Suprapubic skin (tissue), 4 donors: ENCODE results near the gene AEBP1. TPM values are rescaled to one million over a fixed set of nuclear protein-coding genes. Genes with fewer than 3 reads are reported as not detected.
A peak's percentile ranks its signal among the peaks of the same experiment; 100 is the strongest.

Experiments
- DNase-seq, 2 donors: peaks; one replicate each; pipeline ENCODE4 v3.0.0-alpha.2; 2019; ENCODE audit warnings: low spot score in 2 of 2
- H3K27ac ChIP-seq: fragments of 200-600 bp; sonication (generic); one replicate; pipeline ENCODE4 v1.5.1; 2019
- H3K27me3 ChIP-seq: fragments of 200-600 bp; sonication (generic); one replicate; pipeline ENCODE4 v1.5.1; 2019
- H3K36me3 ChIP-seq: fragments of 200-600 bp; sonication (generic); one replicate; pipeline ENCODE4 v1.5.1; 2019
- H3K4me1 ChIP-seq: fragments of 200-600 bp; sonication (generic); one replicate; pipeline ENCODE4 v1.5.1; 2019
- H3K4me3 ChIP-seq: fragments of 200-600 bp; sonication (generic); one replicate; pipeline ENCODE4 v1.5.1; 2019; ENCODE audit warnings: mild to moderate bottlenecking
- H3K9me3 ChIP-seq: fragments of 200-600 bp; sonication (generic); one replicate; pipeline ENCODE4 v1.5.1; 2019
- EP300 ChIP-seq: sonication (generic); formaldehyde crosslinking; IDR thresholded peaks from one replicate; pipeline ENCODE4 v1.6.1; 2017; ENCODE audit warnings: antibody characterized with exemption
- POLR2A ChIP-seq, 2 donors: fragments of 450-650 bp; IDR thresholded peaks; one replicate each; pipeline ENCODE4 v1.6.1; 2017; ENCODE audit warnings: antibody characterized with exemption in 2 of 2, mild to moderate bottlenecking in 2 of 2, moderate library complexity in 2 of 2
- POLR2AphosphoS5 ChIP-seq, 3 donors: sonication (generic); formaldehyde crosslinking; IDR thresholded peaks; one replicate each; pipeline ENCODE4 v1.6.1; 2017; ENCODE audit warnings: antibody characterized with exemption in 3 of 3
- WGBS: methylation state at CpG from one replicate; pipeline ENCODE4 v1.1.5; 2018; 5-methylcytosine and 5-hydroxymethylcytosine counted together
- total RNA-seq, 4 donors: library from RNA; depleted of rRNA; stranded (reverse); fragments of >200 nt; gene quantifications; one replicate each; pipeline ENCODE4 v1.1.0, GENCODE V29; 2016
- TF ChIP-seq, protein P1 (sequence below), 2 donors: fragments of 200-600 bp in 1 of 2; fragments of 450-650 bp in 1 of 2; sonication (generic) in 1 of 2; IDR thresholded peaks; one replicate each; pipeline ENCODE4 v1.5.1; 2016 to 2019; ENCODE audit warnings: antibody characterized with exemption in 2 of 2, mild to moderate bottlenecking in 1 of 2, moderate library complexity in 1 of 2

AEBP1 gene
- total RNA-seq, 4 donors from 2014 or later: 24.3 to 74.0 (median 43.3) TPM

GRCh38 chr7:44086627-44087026 is 17.5 kb upstream of the AEBP1 start:
- H3K27ac ChIP-seq: no peak overlapping the region

GRCh38 chr7:44087911-44088838 is 16.0 kb upstream of the AEBP1 start:
- Histone ChIP-seq H3K9me3 (no peaks in the 10 kb centered on the region), H3K27ac (peak overlapping the region; percentile 86), H3K36me3 (no peaks in the 10 kb centered on the region), H3K4me1 (peaks cover 23% of the 10 kb centered on the region), H3K27me3 (no peaks in the 10 kb centered on the region), H3K4me3 (no peak overlapping the region)
- TF ChIP-seq POLR2A (IDR thresholded peaks at IDR 0.05) (no peak), POLR2AphosphoS5 (IDR thresholded peaks at IDR 0.05) (no peak), EP300 (no peak)
- TF ChIP-seq, protein P1, sequence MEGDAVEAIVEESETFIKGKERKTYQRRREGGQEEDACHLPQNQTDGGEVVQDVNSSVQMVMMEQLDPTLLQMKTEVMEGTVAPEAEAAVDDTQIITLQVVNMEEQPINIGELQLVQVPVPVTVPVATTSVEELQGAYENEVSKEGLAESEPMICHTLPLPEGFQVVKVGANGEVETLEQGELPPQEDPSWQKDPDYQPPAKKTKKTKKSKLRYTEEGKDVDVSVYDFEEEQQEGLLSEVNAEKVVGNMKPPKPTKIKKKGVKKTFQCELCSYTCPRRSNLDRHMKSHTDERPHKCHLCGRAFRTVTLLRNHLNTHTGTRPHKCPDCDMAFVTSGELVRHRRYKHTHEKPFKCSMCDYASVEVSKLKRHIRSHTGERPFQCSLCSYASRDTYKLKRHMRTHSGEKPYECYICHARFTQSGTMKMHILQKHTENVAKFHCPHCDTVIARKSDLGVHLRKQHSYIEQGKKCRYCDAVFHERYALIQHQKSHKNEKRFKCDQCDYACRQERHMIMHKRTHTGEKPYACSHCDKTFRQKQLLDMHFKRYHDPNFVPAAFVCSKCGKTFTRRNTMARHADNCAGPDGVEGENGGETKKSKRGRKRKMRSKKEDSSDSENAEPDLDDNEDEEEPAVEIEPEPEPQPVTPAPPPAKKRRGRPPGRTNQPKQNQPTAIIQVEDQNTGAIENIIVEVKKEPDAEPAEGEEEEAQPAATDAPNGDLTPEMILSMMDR (IDR thresholded peaks at IDR 0.05): no peak
- 62% methylated on average over 19 of the region's 20 CpGs for WGBS
- DNase-seq: peak in 1 of 2 donors; percentile 84

More at GRCh38 chr7:44086627-44087026, 17.5 kb upstream of the AEBP1 start:
- H3K4me1 ChIP-seq: peaks cover 25% of the 10 kb centered on the region
- H3K9me3 ChIP-seq: no peaks in the 10 kb centered on the region
- no peaks in the 10 kb centered on the region for H3K36me3 ChIP-seq
- no peak for DNase-seq
- WGBS: 98% methylated on average over 3 of the region's 3 CpGs
- H3K27me3 ChIP-seq: no peaks in the 10 kb centered on the region
- TF ChIP-seq POLR2AphosphoS5 (IDR thresholded peaks at IDR 0.05) (no peak), EP300 (no peak), POLR2A (IDR thresholded peaks at IDR 0.05) (no peak)
- TF ChIP-seq, protein P1 (IDR thresholded peaks at IDR 0.05): no peak
- H3K4me3 ChIP-seq: no peak overlapping the region

DNA sequence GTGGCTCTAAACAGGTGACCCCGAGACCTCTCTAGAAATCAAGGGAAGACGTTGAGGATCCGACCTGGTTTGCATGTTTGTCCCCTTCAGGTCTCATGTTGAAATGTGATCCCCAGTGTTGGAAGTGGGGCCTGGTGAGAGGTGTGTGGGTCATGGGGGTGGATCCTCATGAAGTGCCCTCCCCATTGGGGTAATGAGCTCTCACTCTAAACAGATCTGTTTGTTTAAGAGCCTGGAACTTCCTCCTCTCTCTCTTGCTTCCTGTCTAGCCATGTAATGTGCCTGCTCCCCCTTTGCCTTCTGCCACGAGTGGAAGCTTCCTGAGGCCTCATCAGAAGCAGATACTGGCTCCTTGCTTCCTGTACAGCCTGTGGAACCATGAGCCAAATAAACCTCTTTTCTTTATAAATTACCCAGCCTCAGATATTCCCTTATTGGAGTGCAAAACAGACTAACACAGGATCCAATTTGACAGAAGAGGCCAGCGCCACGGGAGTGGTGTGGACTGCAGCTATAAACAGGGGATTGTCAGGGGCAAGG is 11.0 kb upstream of the AEBP1 start:
- WGBS: 90% methylated on average over 6 of the region's 6 CpGs
- H3K4me1 ChIP-seq: peaks cover 13% of the 10 kb centered on the region
- H3K4me3 ChIP-seq: no peak overlapping the region
- no peaks in the 10 kb centered on the region for H3K36me3 ChIP-seq
- no peak for DNase-seq
- H3K27me3 ChIP-seq: no peaks in the 10 kb centered on the region
- H3K27ac ChIP-seq: no peak overlapping the region
- TF ChIP-seq, protein P1 (IDR thresholded peaks at IDR 0.05): no peak
- TF ChIP-seq POLR2A (IDR thresholded peaks at IDR 0.05): no peak
- TF ChIP-seq EP300: no peak
- no peak for TF ChIP-seq POLR2AphosphoS5 (IDR thresholded peaks at IDR 0.05)
- H3K9me3 ChIP-seq: no peaks in the 10 kb centered on the region

DNA sequence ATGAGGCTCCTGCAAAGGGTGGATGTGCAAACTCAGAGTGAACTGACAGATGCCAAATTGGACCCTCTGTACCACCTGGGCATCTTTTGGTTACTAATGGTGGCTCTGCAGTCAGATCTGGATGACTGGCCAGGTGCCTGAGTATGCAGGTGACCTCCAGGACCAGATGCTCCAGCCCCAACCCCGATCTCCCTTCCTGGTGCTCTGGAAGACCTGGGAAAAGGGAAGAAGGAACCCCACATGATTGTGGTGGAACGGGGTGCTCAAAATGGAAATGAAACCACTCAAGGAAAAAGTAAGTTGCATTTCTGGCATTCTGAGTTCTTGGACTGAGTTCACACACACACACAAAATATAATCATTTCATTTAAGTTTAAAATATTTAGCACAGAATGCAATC is 9.8 kb upstream of the AEBP1 start:
- DNase-seq: no peak
- Histone ChIP-seq H3K27ac (peak overlapping the region; percentile 1), H3K4me3 (no peak overlapping the region), H3K36me3 (no peaks in the 10 kb centered on the region), H3K9me3 (no peaks in the 10 kb centered on the region), H3K27me3 (no peaks in the 10 kb centered on the region), H3K4me1 (peaks cover 13% of the 10 kb centered on the region)
- 46% methylated on average over 2 of the region's 2 CpGs for WGBS
- no peak for TF ChIP-seq EP300
- TF ChIP-seq POLR2AphosphoS5 (IDR thresholded peaks at IDR 0.05): no peak
- TF ChIP-seq, protein P1 (IDR thresholded peaks at IDR 0.05): no peak
- TF ChIP-seq POLR2A (IDR thresholded peaks at IDR 0.05): no peak
